Fibroblast of pulmonary artery (primary cell): ENCODE results near the gene PNPO.

ENCODE experiments used
- DNase-seq: peaks from one replicate; pipeline ENCODE4 v3.0.0-alpha.2; 2010; ENCODE audit warnings: low read depth
- H3K4me3 ChIP-seq: replicated peaks from 2 replicates; pipeline ENCODE4 v1.5.1; 2011; ENCODE audit warnings: low read depth, mild to moderate bottlenecking, control low read depth, low read length, moderate library complexity
- TF ChIP-seq, protein P1 (sequence below): IDR thresholded peaks from 2 replicates; pipeline ENCODE4 v1.5.1; 2011; ENCODE audit warnings: mild to moderate bottlenecking, control low read depth, low read length, inconsistent platforms; ENCODE audit errors: missing control alignments

Gene PNPO

GRCh38 chr17:47990962-47991731, 49.8 kb downstream of the PNPO start:
- TF ChIP-seq, protein P1, sequence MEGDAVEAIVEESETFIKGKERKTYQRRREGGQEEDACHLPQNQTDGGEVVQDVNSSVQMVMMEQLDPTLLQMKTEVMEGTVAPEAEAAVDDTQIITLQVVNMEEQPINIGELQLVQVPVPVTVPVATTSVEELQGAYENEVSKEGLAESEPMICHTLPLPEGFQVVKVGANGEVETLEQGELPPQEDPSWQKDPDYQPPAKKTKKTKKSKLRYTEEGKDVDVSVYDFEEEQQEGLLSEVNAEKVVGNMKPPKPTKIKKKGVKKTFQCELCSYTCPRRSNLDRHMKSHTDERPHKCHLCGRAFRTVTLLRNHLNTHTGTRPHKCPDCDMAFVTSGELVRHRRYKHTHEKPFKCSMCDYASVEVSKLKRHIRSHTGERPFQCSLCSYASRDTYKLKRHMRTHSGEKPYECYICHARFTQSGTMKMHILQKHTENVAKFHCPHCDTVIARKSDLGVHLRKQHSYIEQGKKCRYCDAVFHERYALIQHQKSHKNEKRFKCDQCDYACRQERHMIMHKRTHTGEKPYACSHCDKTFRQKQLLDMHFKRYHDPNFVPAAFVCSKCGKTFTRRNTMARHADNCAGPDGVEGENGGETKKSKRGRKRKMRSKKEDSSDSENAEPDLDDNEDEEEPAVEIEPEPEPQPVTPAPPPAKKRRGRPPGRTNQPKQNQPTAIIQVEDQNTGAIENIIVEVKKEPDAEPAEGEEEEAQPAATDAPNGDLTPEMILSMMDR: no peak

DNA sequence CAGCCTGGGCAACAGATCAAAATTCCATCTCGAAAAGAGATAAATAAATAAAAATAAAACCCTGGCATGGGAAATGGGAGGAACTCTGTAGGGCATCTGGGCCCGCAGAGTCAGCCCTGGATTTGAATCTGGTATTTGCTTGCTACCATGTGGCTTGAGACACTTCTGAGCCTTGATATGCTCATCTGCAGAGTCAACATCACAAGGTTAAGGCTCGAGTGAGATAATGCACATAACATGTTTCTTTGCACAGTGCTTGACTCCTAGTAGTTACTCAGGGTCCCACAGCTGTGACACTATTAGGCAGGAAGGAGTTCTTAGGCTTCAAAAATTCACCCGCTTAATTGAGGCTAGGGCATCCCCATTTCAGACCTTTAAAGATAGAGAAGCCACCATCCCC, 50.8 kb downstream of the PNPO start:
- no peak overlapping the region for H3K4me3 ChIP-seq
- TF ChIP-seq, protein P1: no peak
- DNase-seq: no peak

More at GRCh38 chr17:47990962-47991731, 49.8 kb downstream of the PNPO start:
- DNase-seq: no peak
- H3K4me3 ChIP-seq: no peak overlapping the region

- TF ChIP-seq, protein P1: no peak
- no peak overlapping the region for H3K4me3 ChIP-seq
- no peak for DNase-seq
These were observed 51.7 kb downstream of the PNPO start for GRCh38 chr17:47993031-47993564.

GRCh38 chr17:47993964-47994363, 52.6 kb downstream of the PNPO start:
- TF ChIP-seq, protein P1: no peak
- DNase-seq: no peak

GRCh38 chr17:47994724-47995123, 53.4 kb downstream of the PNPO start:
- no peak for DNase-seq
- H3K4me3 ChIP-seq: no peak overlapping the region
- TF ChIP-seq, protein P1: no peak

More at GRCh38 chr17:47993964-47994363, 52.6 kb downstream of the PNPO start:
- no peak overlapping the region for H3K4me3 ChIP-seq

DNA sequence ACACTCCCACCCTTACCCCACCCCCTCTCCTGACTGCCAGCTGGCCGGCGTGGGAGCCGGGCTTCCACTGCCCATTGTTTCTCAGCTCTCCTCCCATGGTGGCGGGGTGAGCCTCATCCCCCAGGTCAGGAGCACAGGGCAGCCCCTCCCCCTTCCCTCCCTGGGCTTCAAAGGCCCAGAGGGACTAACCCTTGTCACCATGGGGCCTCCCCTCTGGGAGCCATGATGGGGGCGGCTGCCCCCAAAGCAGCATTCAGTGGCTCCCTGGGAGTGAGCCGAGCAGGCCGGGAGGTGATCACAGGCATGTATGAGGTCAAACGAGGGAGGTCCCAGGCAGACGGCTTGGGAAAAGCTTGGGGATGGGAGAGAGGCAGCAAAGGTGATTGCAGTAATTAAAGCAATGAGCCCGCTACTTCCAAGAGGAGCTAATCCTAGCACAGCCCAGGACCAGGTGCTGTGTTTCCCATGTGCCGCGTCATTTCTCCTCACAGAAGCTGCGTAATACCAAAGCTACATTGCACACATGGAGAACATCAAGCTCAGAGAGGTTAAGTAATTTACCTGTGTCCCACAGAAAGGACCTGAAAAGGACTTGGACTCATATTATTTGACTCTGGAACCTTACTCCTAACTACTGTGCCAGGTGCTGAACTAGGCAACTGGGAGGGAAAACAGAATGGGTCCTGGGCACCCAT, 54.0 kb downstream of the PNPO start:
- TF ChIP-seq, protein P1: no peak
- H3K4me3 ChIP-seq: no peak overlapping the region
- DNase-seq: no peak
